Measurements from ENCODE around the gene APBA2.

The APBA2 gene

GRCh38 chr15:29107971-29108645 is 222.3 kb downstream of the APBA2 start:
- no peak for DNase-seq

GRCh38 chr15:29109762-29110161 is 224.0 kb downstream of the APBA2 start:
- DNase-seq: no peak

- no peak for DNase-seq
Observed at GRCh38 chr15:29110176-29110575, 224.4 kb downstream of the APBA2 start.

- DNase-seq: no peak
Observed at GRCh38 chr15:29110733-29111132, 225.0 kb downstream of the APBA2 start.

GRCh38 chr15:29111705-29112281 is 226.0 kb downstream of the APBA2 start:
- DNase-seq: no peak

- peak; percentile 27 to 33 for DNase-seq
Observed at GRCh38 chr15:29113336-29114220, 227.8 kb downstream of the APBA2 start.

- DNase-seq: no peak
Observed at GRCh38 chr15:29114221-29115092, 228.7 kb downstream of the APBA2 start.

GRCh38 chr15:29115093-29115991 is 229.6 kb downstream of the APBA2 start:
- peak; percentile 27 to 44 for DNase-seq

- no peak for DNase-seq
Observed at GRCh38 chr15:29116970-29117700, 231.4 kb downstream of the APBA2 start.

- DNase-seq: no peak
Observed at GRCh38 chr15:29117778-29118177, 232.0 kb downstream of the APBA2 start.

- DNase-seq: no peak
Observed at GRCh38 chr15:29119847-29120246, 234.1 kb downstream of the APBA2 start.

- no peak for DNase-seq
Observed at GRCh38 chr15:29120593-29121368, 235.0 kb downstream of the APBA2 start.

- no peak for DNase-seq
Observed at GRCh38 chr15:29121369-29121656, 235.5 kb downstream of the APBA2 start.

GRCh38 chr15:29121907-29122306 is 236.1 kb downstream of the APBA2 start:
- no peak for DNase-seq

GRCh38 chr15:29122506-29122905 is 236.7 kb downstream of the APBA2 start:
- no peak for DNase-seq

GRCh38 chr15:29123171-29123570 is 237.4 kb downstream of the APBA2 start:
- no peak for DNase-seq

GRCh38 chr15:29123991-29124390 is 238.2 kb downstream of the APBA2 start:
- no peak for DNase-seq

GRCh38 chr15:29124581-29125381 is 239.0 kb downstream of the APBA2 start:
- no peak for DNase-seq

- no peak for DNase-seq
Observed at GRCh38 chr15:29125382-29126207, 239.8 kb downstream of the APBA2 start.
